HCT116 (cell line): Measurements from ENCODE around the gene SLBP.

Source experiments
- CEBPB ChIP-seq: IDR thresholded peaks from 2 replicates; pipeline ENCODE4 v1.6.1; 2012; ENCODE audit warnings: low read depth
- EZH2phosphoT487 ChIP-seq: fragments of 200-600 bp; IDR thresholded peaks from 2 replicates; pipeline ENCODE4 v1.6.1; 2018; ENCODE audit warnings: antibody characterized with exemption, borderline replicate concordance
- POLR2A ChIP-seq: IDR thresholded peaks from 2 replicates; pipeline ENCODE4 v1.7.0; 2011; ENCODE audit warnings: borderline replicate concordance; ENCODE audit not compliant: insufficient read depth, insufficient read length; ENCODE audit errors: extremely low read depth
- POLR2AphosphoS5 ChIP-seq: IDR thresholded peaks from 2 replicates; pipeline ENCODE4 v1.6.1; 2011; ENCODE audit warnings: mild to moderate bottlenecking, low read depth, low read length, moderate library complexity
- RAD21 ChIP-seq: IDR thresholded peaks from 2 replicates; pipeline ENCODE4 v1.6.1; 2012; ENCODE audit warnings: low read depth, mild to moderate bottlenecking
- SP1 ChIP-seq: IDR thresholded peaks from 2 replicates; pipeline ENCODE4 v1.6.1; 2012; ENCODE audit warnings: low read depth
- SRF ChIP-seq: IDR thresholded peaks from 2 replicates; pipeline ENCODE4 v1.6.1; 2012; ENCODE audit warnings: low read depth
- TF ChIP-seq, protein P1 (sequence below): IDR thresholded peaks from 2 replicates; pipeline ENCODE4 v1.6.1; 2012; ENCODE audit warnings: low read depth
- TF ChIP-seq, protein P2 (sequence below), 3 experiments: fragments of 200-600 bp in 1 of 3; sonication (generic) in 1 of 3; IDR thresholded peaks in 2 of 3; conservative IDR thresholded peaks in 1 of 3; 2 replicates each; pipeline ENCODE4 v1.5.1; 2012 to 2017; ENCODE audit warnings: low read depth in 2 of 3, low read length in 2 of 3, antibody characterized with exemption in 1 of 3, borderline replicate concordance in 1 of 3, control low read depth in 1 of 3, mild to moderate bottlenecking in 1 of 3, mixed read lengths in 1 of 3, mixed run types in 1 of 3, moderate library complexity in 1 of 3; ENCODE audit not compliant: insufficient read depth in 1 of 3
- TF ChIP-seq, protein P3 (sequence below): IDR thresholded peaks from 2 replicates; pipeline ENCODE4 v1.6.1; 2012
- TF ChIP-seq, protein P4 (sequence below): IDR thresholded peaks from 2 replicates; pipeline ENCODE4 v1.6.1; 2012

DNA sequence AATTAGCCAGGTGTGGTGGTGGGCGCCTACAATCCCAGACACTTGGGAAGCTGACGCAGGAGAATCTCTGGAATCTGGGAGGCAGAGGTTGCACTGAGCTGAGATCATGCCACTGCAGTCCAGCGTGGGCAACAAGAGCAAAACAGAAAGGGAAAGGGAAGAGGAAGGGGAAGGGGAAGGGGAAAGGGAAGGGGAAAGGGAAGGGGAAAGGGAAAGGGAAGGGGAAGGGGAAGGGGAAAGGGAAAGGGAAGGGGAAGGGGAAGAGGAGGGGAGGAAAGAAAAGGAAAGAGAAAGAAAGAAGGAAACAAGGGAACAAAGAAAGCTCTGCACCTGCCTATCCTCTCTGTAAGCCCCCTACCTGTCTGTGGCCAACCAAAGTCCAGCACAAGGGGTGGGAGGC is 63.2 kb downstream of the SLBP start:
- TF ChIP-seq POLR2AphosphoS5 (no peak), SP1 (no peak), POLR2A (no peak), EZH2phosphoT487 (no peak), CEBPB (no peak), RAD21 (no peak), SRF (no peak)
- TF ChIP-seq, protein P1, sequence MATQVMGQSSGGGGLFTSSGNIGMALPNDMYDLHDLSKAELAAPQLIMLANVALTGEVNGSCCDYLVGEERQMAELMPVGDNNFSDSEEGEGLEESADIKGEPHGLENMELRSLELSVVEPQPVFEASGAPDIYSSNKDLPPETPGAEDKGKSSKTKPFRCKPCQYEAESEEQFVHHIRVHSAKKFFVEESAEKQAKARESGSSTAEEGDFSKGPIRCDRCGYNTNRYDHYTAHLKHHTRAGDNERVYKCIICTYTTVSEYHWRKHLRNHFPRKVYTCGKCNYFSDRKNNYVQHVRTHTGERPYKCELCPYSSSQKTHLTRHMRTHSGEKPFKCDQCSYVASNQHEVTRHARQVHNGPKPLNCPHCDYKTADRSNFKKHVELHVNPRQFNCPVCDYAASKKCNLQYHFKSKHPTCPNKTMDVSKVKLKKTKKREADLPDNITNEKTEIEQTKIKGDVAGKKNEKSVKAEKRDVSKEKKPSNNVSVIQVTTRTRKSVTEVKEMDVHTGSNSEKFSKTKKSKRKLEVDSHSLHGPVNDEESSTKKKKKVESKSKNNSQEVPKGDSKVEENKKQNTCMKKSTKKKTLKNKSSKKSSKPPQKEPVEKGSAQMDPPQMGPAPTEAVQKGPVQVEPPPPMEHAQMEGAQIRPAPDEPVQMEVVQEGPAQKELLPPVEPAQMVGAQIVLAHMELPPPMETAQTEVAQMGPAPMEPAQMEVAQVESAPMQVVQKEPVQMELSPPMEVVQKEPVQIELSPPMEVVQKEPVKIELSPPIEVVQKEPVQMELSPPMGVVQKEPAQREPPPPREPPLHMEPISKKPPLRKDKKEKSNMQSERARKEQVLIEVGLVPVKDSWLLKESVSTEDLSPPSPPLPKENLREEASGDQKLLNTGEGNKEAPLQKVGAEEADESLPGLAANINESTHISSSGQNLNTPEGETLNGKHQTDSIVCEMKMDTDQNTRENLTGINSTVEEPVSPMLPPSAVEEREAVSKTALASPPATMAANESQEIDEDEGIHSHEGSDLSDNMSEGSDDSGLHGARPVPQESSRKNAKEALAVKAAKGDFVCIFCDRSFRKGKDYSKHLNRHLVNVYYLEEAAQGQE = no peak
- TF ChIP-seq, protein P2, sequence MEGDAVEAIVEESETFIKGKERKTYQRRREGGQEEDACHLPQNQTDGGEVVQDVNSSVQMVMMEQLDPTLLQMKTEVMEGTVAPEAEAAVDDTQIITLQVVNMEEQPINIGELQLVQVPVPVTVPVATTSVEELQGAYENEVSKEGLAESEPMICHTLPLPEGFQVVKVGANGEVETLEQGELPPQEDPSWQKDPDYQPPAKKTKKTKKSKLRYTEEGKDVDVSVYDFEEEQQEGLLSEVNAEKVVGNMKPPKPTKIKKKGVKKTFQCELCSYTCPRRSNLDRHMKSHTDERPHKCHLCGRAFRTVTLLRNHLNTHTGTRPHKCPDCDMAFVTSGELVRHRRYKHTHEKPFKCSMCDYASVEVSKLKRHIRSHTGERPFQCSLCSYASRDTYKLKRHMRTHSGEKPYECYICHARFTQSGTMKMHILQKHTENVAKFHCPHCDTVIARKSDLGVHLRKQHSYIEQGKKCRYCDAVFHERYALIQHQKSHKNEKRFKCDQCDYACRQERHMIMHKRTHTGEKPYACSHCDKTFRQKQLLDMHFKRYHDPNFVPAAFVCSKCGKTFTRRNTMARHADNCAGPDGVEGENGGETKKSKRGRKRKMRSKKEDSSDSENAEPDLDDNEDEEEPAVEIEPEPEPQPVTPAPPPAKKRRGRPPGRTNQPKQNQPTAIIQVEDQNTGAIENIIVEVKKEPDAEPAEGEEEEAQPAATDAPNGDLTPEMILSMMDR (IDR thresholded peaks at IDR 0.05 in 2 of 3, conservative IDR thresholded peaks at IDR 0.05 in 1 of 3; ENCODE audit: borderline replicate concordance in 1 of 3, insufficient read depth in 1 of 3, low read depth in 2 of 3, low read length in 2 of 3) = no peak
- TF ChIP-seq, protein P3, sequence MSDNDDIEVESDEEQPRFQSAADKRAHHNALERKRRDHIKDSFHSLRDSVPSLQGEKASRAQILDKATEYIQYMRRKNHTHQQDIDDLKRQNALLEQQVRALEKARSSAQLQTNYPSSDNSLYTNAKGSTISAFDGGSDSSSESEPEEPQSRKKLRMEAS = no peak
- TF ChIP-seq, protein P4, sequence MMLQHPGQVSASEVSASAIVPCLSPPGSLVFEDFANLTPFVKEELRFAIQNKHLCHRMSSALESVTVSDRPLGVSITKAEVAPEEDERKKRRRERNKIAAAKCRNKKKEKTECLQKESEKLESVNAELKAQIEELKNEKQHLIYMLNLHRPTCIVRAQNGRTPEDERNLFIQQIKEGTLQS = no peak
